Astrocyte (in vitro differentiated cells and primary cell): ENCODE results near the gene ZNF512B.

ENCODE experiments used
- EZH2 ChIP-seq: IDR thresholded peaks from 2 replicates; pipeline ENCODE4 v1.6.1; 2012; ENCODE audit warnings: mild to moderate bottlenecking, low read length, inconsistent platforms; ENCODE audit not compliant: insufficient read depth
- TF ChIP-seq, protein P1 (sequence below): IDR thresholded peaks from 2 replicates; pipeline ENCODE4 v1.5.1; 2011; ENCODE audit warnings: low read depth, mild to moderate bottlenecking, inconsistent platforms, low read length, moderate library complexity; ENCODE audit not compliant: insufficient read depth

DNA sequence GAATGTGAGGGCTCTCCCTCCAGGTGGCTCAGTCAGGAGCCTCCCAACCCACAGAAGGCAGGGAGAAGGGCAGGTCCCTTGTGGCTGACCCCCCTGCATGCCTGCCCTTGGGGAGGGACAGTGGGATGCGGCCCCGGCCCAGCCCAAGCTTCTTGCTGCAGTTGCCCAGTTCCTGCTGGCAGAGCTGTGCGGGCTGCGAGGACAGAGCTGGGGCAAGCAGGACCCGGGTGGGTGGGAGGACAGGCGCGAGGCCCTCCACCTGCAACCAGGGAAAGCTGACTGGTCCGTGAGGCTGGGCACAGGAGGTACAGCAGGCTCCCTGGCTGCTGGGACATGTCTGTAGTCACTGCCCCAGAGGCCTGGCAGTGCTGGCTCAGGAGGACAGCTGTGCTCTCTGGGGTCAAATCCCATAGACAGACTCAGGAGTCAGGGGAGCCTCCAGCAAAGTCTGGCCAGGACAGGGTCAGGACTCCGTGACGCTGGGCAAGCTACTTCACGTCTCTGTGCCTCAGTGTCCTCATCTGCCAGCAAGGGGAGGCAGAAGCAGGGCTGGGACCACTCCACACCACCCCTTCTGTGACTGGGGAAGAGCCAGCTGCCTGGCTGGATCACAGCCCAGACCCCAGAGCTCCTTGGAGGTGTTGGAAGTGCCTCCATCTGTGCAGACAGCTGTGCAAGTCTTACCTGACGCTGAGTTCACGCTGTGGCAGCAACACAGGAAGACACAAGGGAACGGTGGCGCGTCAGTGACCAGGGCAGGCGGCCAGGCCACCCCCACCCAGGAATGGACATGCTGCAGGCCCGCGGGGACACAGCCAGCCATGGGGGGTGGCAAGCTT is 26.5 kb downstream of the ZNF512B start:
- TF ChIP-seq EZH2: no peak
- TF ChIP-seq, protein P1, sequence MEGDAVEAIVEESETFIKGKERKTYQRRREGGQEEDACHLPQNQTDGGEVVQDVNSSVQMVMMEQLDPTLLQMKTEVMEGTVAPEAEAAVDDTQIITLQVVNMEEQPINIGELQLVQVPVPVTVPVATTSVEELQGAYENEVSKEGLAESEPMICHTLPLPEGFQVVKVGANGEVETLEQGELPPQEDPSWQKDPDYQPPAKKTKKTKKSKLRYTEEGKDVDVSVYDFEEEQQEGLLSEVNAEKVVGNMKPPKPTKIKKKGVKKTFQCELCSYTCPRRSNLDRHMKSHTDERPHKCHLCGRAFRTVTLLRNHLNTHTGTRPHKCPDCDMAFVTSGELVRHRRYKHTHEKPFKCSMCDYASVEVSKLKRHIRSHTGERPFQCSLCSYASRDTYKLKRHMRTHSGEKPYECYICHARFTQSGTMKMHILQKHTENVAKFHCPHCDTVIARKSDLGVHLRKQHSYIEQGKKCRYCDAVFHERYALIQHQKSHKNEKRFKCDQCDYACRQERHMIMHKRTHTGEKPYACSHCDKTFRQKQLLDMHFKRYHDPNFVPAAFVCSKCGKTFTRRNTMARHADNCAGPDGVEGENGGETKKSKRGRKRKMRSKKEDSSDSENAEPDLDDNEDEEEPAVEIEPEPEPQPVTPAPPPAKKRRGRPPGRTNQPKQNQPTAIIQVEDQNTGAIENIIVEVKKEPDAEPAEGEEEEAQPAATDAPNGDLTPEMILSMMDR: no peak
